HEK293 (cell line): ENCODE results near the gene ERG.
A peak's percentile ranks its signal among the peaks of the same experiment; 100 is the strongest.

Source experiments
- CTCF ChIA-PET: fragments of 350-600 bp; formaldehyde crosslinking; extraction: SDS; loops from one replicate; lab custom pipeline; 2021; ENCODE audit warnings: antibody characterized with exemption; lab: Yijun Ruan, JAX
- POLR2A ChIA-PET: fragments of 300-600 bp; formaldehyde crosslinking; extraction: SDS; loops from one replicate; lab custom pipeline; 2020; ENCODE audit warnings: antibody characterized with exemption, inconsistent platforms; lab: Yijun Ruan, JAX
- H3K27ac ChIP-seq: fragments of 200-500 bp; sonication (Bioruptor generic); 2 replicates; pipeline ENCODE4 v1.5.1; 2014; ENCODE audit warnings: low read depth, low read length, control low read depth, inconsistent platforms; ENCODE audit errors: extremely low read depth
- H3K36me3 ChIP-seq, 2 experiments: fragments of 200-500 bp in 1 of 2; sonication (Bioruptor generic) in 1 of 2; 1 replicate in 1 of 2; 2 replicates in 1 of 2; pipeline ENCODE4 v1.5.1; 2014 to 2017; ENCODE audit warnings: inconsistent platforms in 2 of 2, low read length in 2 of 2; ENCODE audit not compliant: control insufficient read depth in 2 of 2, insufficient read depth in 1 of 2
- H3K4me1 ChIP-seq: fragments of 200-500 bp; sonication (Bioruptor generic); 2 replicates; pipeline ENCODE4 v1.5.1; 2014; ENCODE audit warnings: mild to moderate bottlenecking, low read length, inconsistent platforms; ENCODE audit not compliant: control insufficient read depth, insufficient read depth
- H3K4me3 ChIP-seq: 2 replicates; pipeline ENCODE4 v1.5.1; 2011; ENCODE audit warnings: low read depth, mild to moderate bottlenecking, control low read depth, low read length, moderate library complexity
- H3K9me3 ChIP-seq: fragments of 200-500 bp; sonication (Bioruptor generic); 2 replicates; pipeline ENCODE4 v1.5.1; 2014; ENCODE audit warnings: low read depth, low read length, inconsistent platforms; ENCODE audit not compliant: control insufficient read depth, insufficient read depth
- BCL11A ChIP-seq: fragments of 450-650 bp; formaldehyde crosslinking; IDR thresholded peaks from 2 replicates; pipeline ENCODE4 v1.5.1; 2016; ENCODE audit warnings: low read depth, missing biosample characterization, missing genetic modification characterization
- EGR2 ChIP-seq: fragments of 450-650 bp; formaldehyde crosslinking; IDR thresholded peaks from 2 replicates; pipeline ENCODE4 v1.5.1; 2016; ENCODE audit warnings: low read depth, missing biosample characterization, missing genetic modification characterization
- INSM2 ChIP-seq: fragments of 450-650 bp; formaldehyde crosslinking; IDR thresholded peaks from 2 replicates; pipeline ENCODE4 v1.5.1; 2016; ENCODE audit warnings: missing biosample characterization, missing genetic modification characterization
- MYNN ChIP-seq: fragments of 450-650 bp; formaldehyde crosslinking; IDR thresholded peaks from 2 replicates; pipeline ENCODE4 v1.5.1; 2016; ENCODE audit warnings: missing biosample characterization, missing genetic modification characterization, borderline replicate concordance
- PATZ1 ChIP-seq: fragments of 450-650 bp; formaldehyde crosslinking; IDR thresholded peaks from 2 replicates; pipeline ENCODE4 v1.5.1; 2016; ENCODE audit warnings: missing biosample characterization, missing genetic modification characterization
- PBX3 ChIP-seq: sonication (generic); formaldehyde crosslinking; IDR thresholded peaks from 2 replicates; pipeline ENCODE4 v1.8.1; 2022; ENCODE audit warnings: mild to moderate bottlenecking, moderate library complexity, missing genetic modification reagents
- RBAK ChIP-seq: fragments of 450-650 bp; formaldehyde crosslinking; IDR thresholded peaks from 2 replicates; pipeline ENCODE4 v1.5.1; 2016; ENCODE audit warnings: missing biosample characterization, missing genetic modification characterization
- SCRT1 ChIP-seq: fragments of 450-650 bp; formaldehyde crosslinking; IDR thresholded peaks from 2 replicates; pipeline ENCODE4 v1.5.1; 2016; ENCODE audit warnings: missing biosample characterization, missing genetic modification characterization, borderline replicate concordance
- SCRT2 ChIP-seq: fragments of 450-650 bp; formaldehyde crosslinking; IDR thresholded peaks from 2 replicates; pipeline ENCODE4 v1.5.1; 2016; ENCODE audit warnings: missing biosample characterization, missing genetic modification characterization
- TRIM28 ChIP-seq: IDR thresholded peaks from 2 replicates; pipeline ENCODE4 v1.6.1; 2011; ENCODE audit warnings: low read length, control low read depth, borderline replicate concordance
- ZBTB7A ChIP-seq: fragments of 450-650 bp; formaldehyde crosslinking; IDR thresholded peaks from 2 replicates; pipeline ENCODE4 v1.5.1; 2016; ENCODE audit warnings: low read depth, missing biosample characterization, missing genetic modification characterization
- ZFP3 ChIP-seq: fragments of 450-650 bp; formaldehyde crosslinking; IDR thresholded peaks from 2 replicates; pipeline ENCODE4 v1.5.1; 2016; ENCODE audit warnings: low read depth, missing biosample characterization, missing genetic modification characterization
- ZFP41 ChIP-seq: fragments of 450-650 bp; formaldehyde crosslinking; IDR thresholded peaks from 2 replicates; pipeline ENCODE4 v1.5.1; 2016; ENCODE audit warnings: missing biosample characterization, missing genetic modification characterization, borderline replicate concordance
- ZIC2 ChIP-seq: fragments of 450-650 bp; formaldehyde crosslinking; IDR thresholded peaks from 2 replicates; pipeline ENCODE4 v1.5.1; 2016; ENCODE audit warnings: missing biosample characterization, missing genetic modification characterization
- ZNF19 ChIP-seq: fragments of 450-650 bp; formaldehyde crosslinking; IDR thresholded peaks from 2 replicates; pipeline ENCODE4; 2016; ENCODE audit warnings: missing biosample characterization, missing genetic modification characterization, low read depth
- ZNF350 ChIP-seq: fragments of 450-650 bp; formaldehyde crosslinking; IDR thresholded peaks from 2 replicates; pipeline ENCODE4 v1.5.0; 2017; ENCODE audit warnings: missing biosample characterization, mild to moderate bottlenecking, missing genetic modification characterization
- ZNF362 ChIP-seq: fragments of 450-650 bp; formaldehyde crosslinking; IDR thresholded peaks from 2 replicates; pipeline ENCODE4 v1.5.1; 2016; ENCODE audit warnings: missing biosample characterization, missing genetic modification characterization
- ZNF518A ChIP-seq: fragments of 450-650 bp; formaldehyde crosslinking; conservative IDR thresholded peaks from 2 replicates; pipeline ENCODE4 v1.5.1; 2016; ENCODE audit warnings: low read depth, missing biosample characterization, missing genetic modification characterization
- ZNF629 ChIP-seq: fragments of 450-650 bp; formaldehyde crosslinking; IDR thresholded peaks from 2 replicates; pipeline ENCODE4 v1.5.1; 2017; ENCODE audit warnings: missing biosample characterization, missing genetic modification characterization
- ZNF658 ChIP-seq: fragments of 450-650 bp; formaldehyde crosslinking; IDR thresholded peaks from 2 replicates; pipeline ENCODE4; 2016; ENCODE audit warnings: missing biosample characterization, missing genetic modification characterization
- ZNF660 ChIP-seq: fragments of 450-650 bp; IDR thresholded peaks from 2 replicates; pipeline ENCODE4 v1.5.1; 2018; ENCODE audit warnings: missing biosample characterization, mild to moderate bottlenecking, missing genetic modification characterization
- ZNF664 ChIP-seq: fragments of 450-650 bp; formaldehyde crosslinking; IDR thresholded peaks from 2 replicates; pipeline ENCODE4 v1.5.1; 2016; ENCODE audit warnings: missing biosample characterization, missing genetic modification characterization
- ZNF670 ChIP-seq: fragments of 450-650 bp; formaldehyde crosslinking; IDR thresholded peaks from 2 replicates; pipeline ENCODE4 v1.5.1; 2016; ENCODE audit warnings: missing biosample characterization, missing genetic modification characterization, low read depth
- ZNF704 ChIP-seq: fragments of 450-650 bp; formaldehyde crosslinking; IDR thresholded peaks from 2 replicates; pipeline ENCODE4 v1.5.1; 2016; ENCODE audit warnings: missing biosample characterization, missing genetic modification characterization

The ERG gene

GRCh38 chr21:38367646-38368045 is 130.6 kb downstream of the ERG start:
- Histone ChIP-seq H3K4me1 (no peaks in the 10 kb centered on the region), H3K4me3 (no peak overlapping the region), H3K9me3 (no peaks in the 10 kb centered on the region)
- CTCF ChIA-PET = interaction anchor here (1.0 to 1.6 kb wide), 3 partner anchors 10 to 197 kb away, joined by 3 to 5 read pairs (median 3); no protein-coding TSS in a partner anchor
- TF ChIP-seq PBX3 (no peak), ZNF362 (tag by site-specific recombination) (no peak), ZNF518A (no peak), ZNF629 (tag by site-specific recombination) (no peak), ZFP41 (tag by site-specific recombination) (no peak), MYNN (tag by site-specific recombination) (no peak), PATZ1 (no peak), ZNF19 (tag by site-specific recombination) (no peak)
- TF ChIP-seq, all 188 proteins: peak for 0
- Histone ChIP-seq H3K36me3 (no peaks in the 10 kb centered on the region), H3K27ac (no peak overlapping the region)
- POLR2A ChIA-PET = no interaction called here

- ChIA-PET CTCF (interaction anchor here (1.8 kb wide), 1 partner anchor 9 kb away, joined by 6 read pairs; no protein-coding TSS in a partner anchor), POLR2A (no interaction called here)
- H3K27ac ChIP-seq = no peak overlapping the region
- H3K4me1 ChIP-seq = no peaks in the 10 kb centered on the region
- no peaks in the 10 kb centered on the region for H3K36me3 ChIP-seq
- H3K4me3 ChIP-seq = no peak overlapping the region
- no peaks in the 10 kb centered on the region for H3K9me3 ChIP-seq
- no peak for TF ChIP-seq EGR2 (tag by site-specific recombination)
- no peak for TF ChIP-seq TRIM28
- TF ChIP-seq ZFP3 (tag by site-specific recombination) = no peak
- no peak for TF ChIP-seq ZNF704 (tag by site-specific recombination)
- TF ChIP-seq BCL11A (tag by site-specific recombination) = no peak
- TF ChIP-seq RBAK (tag by site-specific recombination) = no peak
- no peak for TF ChIP-seq INSM2 (tag by site-specific recombination)
- TF ChIP-seq ZNF658 = no peak
- no peak for TF ChIP-seq ZIC2 (tag by site-specific recombination)
- no peak for TF ChIP-seq ZNF664 (tag by site-specific recombination)
- TF ChIP-seq ZNF350 (tag by site-specific recombination) = no peak
- TF ChIP-seq ZNF670 = no peak
- TF ChIP-seq SCRT2 (tag by site-specific recombination) = peak; percentile 76
- TF ChIP-seq ZBTB7A (tag by site-specific recombination) = no peak
- TF ChIP-seq ZNF660 (tag by site-specific recombination) = no peak
- TF ChIP-seq SCRT1 (tag by site-specific recombination) = peak; percentile 38; the same call in 1 of the 2 replicates
These were observed 132.8 kb downstream of the ERG start for GRCh38 chr21:38365521-38365920.
